Osteoblast (primary cell): ENCODE data around the gene GLYR1. TPM values are rescaled to one million over a fixed set of nuclear protein-coding genes. Genes with fewer than 3 reads are reported as not detected.
A peak's percentile ranks its signal among the peaks of the same experiment; 100 is the strongest.
"Not testable (repeated sequence)": the region's sequence is repeated elsewhere in the genome, so short reads cannot be mapped to it uniquely, and the experiment has no call there.

Experiments
- DNase-seq: peaks from one replicate; pipeline ENCODE4 v3.0.0; 2011; ENCODE audit warnings: low spot score, mixed read lengths; ENCODE audit not compliant: insufficient read length; ENCODE audit errors: missing footprints
- H2AFZ ChIP-seq: 2 replicates; pipeline ENCODE4 v1.6.0; 2011; ENCODE audit warnings: mild to moderate bottlenecking, low read length
- H3K27ac ChIP-seq: 2 replicates; pipeline ENCODE4 v1.5.1; 2011; ENCODE audit warnings: mild to moderate bottlenecking, low read depth, low read length, moderate library complexity
- H3K27me3 ChIP-seq: 2 replicates; pipeline ENCODE4 v1.6.0; 2012; ENCODE audit warnings: mild to moderate bottlenecking, control low read depth, inconsistent platforms, low read length, moderate library complexity; ENCODE audit not compliant: insufficient read depth
- H3K36me3 ChIP-seq: 2 replicates; pipeline ENCODE4 v1.5.1; 2011; ENCODE audit warnings: mild to moderate bottlenecking, low read length, control low read depth, moderate library complexity; ENCODE audit not compliant: insufficient read depth
- H3K4me1 ChIP-seq: 2 replicates; pipeline ENCODE4 v1.5.1; 2011; ENCODE audit warnings: mild to moderate bottlenecking, low read length, control low read depth, moderate library complexity; ENCODE audit not compliant: insufficient read depth
- H3K4me2 ChIP-seq: 2 replicates; pipeline ENCODE4 v1.6.0; 2011; ENCODE audit warnings: mild to moderate bottlenecking, low read length; ENCODE audit not compliant: insufficient read depth
- H3K4me3 ChIP-seq: fragments of 200-600 bp; sonication (generic); 3 replicates; pipeline ENCODE4 v1.5.1; 2012; ENCODE audit warnings: mild to moderate bottlenecking, low read length, inconsistent platforms; ENCODE audit not compliant: insufficient read depth
- H3K79me2 ChIP-seq: 2 replicates; pipeline ENCODE4 v1.6.0; 2012; ENCODE audit warnings: mild to moderate bottlenecking, low read length, control low read depth, inconsistent platforms; ENCODE audit not compliant: insufficient read depth
- H3K9me3 ChIP-seq: 2 replicates; pipeline ENCODE4 v1.5.1; 2011; ENCODE audit warnings: low read depth, low read length, control low read depth
- H4K20me1 ChIP-seq: 2 replicates; pipeline ENCODE4 v1.6.0; 2012; ENCODE audit warnings: mild to moderate bottlenecking, low read length, control low read depth; ENCODE audit not compliant: insufficient read depth
- CTCF ChIP-seq: IDR thresholded peaks from 2 replicates; pipeline ENCODE4 v1.5.1; 2011; ENCODE audit warnings: mild to moderate bottlenecking, low read depth, low read length, moderate library complexity; ENCODE audit errors: extremely low read depth
- total RNA-seq: library from RNA; depleted of rRNA; stranded (reverse); fragments of >200 nt; gene quantifications from 2 replicates; pipeline ENCODE4 v1.2.3, GENCODE V29; 2012

Gene GLYR1
- 48.0 and 48.1 TPM in 2 replicates for total RNA-seq

GRCh38 chr16:4846901-4847773, at the start of gene GLYR1, which contains the start of gene UBN1:
Gene GLYR1 (minus strand): TSS chr16:4847288. CDS start chr16:4847265, 23 bp downstream.
Gene UBN1 (plus strand): TSS chr16:4847481. CDS start chr16:4852918, 5,437 bp downstream.
- Histone ChIP-seq H3K4me3 (peak within 1 kb of the TSS; percentile 92), H3K9me3 (no peaks in the 10 kb centered on the region), H3K27ac (peak within 1 kb of the TSS; percentile 88), H3K4me1 (peaks cover 31% of the 10 kb centered on the region), H3K79me2 (peaks cover 83% of the 10 kb centered on the region), H3K4me2 (peak within 1 kb of the TSS; percentile 96), H3K36me3 (peaks cover 25% of the 10 kb centered on the region), H3K27me3 (no peaks in the 10 kb centered on the region), H2AFZ (peak within 1 kb of the TSS; percentile 89), H4K20me1 (peaks cover 62% of the 10 kb centered on the region)
- peak; percentile 99 for DNase-seq
- no peak for TF ChIP-seq CTCF

- peaks cover 14% of the 10 kb centered on the region for H3K27me3 ChIP-seq
- not testable (repeated sequence) for H3K27ac ChIP-seq, H4K20me1 ChIP-seq, H3K79me2 ChIP-seq, H3K4me3 ChIP-seq, H3K4me2 ChIP-seq, H2AFZ ChIP-seq, H3K9me3 ChIP-seq, DNase-seq, H3K4me1 ChIP-seq, H3K36me3 ChIP-seq
Observed at GRCh38 chr16:4896761-4897160, 49.7 kb upstream of the GLYR1 start.

GRCh38 chr16:4895366-4895765, 48.3 kb upstream of the GLYR1 start:
- H3K79me2 ChIP-seq, result no peaks in the 10 kb centered on the region
- H2AFZ ChIP-seq, result no peak overlapping the region
- peaks cover 9% of the 10 kb centered on the region for H3K27me3 ChIP-seq
- H3K4me2 ChIP-seq, result no peak overlapping the region
- no peaks in the 10 kb centered on the region for H3K36me3 ChIP-seq
- no peak for TF ChIP-seq CTCF
- peaks cover 3% of the 10 kb centered on the region for H4K20me1 ChIP-seq
- no peak overlapping the region for H3K27ac ChIP-seq
- no peak overlapping the region for H3K4me3 ChIP-seq
- DNase-seq, result peak; percentile 30
- H3K9me3 ChIP-seq, result no peaks in the 10 kb centered on the region
- H3K4me1 ChIP-seq, result no peaks in the 10 kb centered on the region

- no peaks in the 10 kb centered on the region for H3K36me3 ChIP-seq
- no peaks in the 10 kb centered on the region for H3K79me2 ChIP-seq
- no peak overlapping the region for H2AFZ ChIP-seq
- TF ChIP-seq CTCF, result no peak
- H3K27ac ChIP-seq, result no peak overlapping the region
- no peak overlapping the region for H3K4me2 ChIP-seq
- H3K27me3 ChIP-seq, result peaks cover 8% of the 10 kb centered on the region
- DNase-seq, result peak; percentile 88
- H3K9me3 ChIP-seq, result no peaks in the 10 kb centered on the region
- no peaks in the 10 kb centered on the region for H3K4me1 ChIP-seq
- no peak overlapping the region for H3K4me3 ChIP-seq
- peaks cover 3% of the 10 kb centered on the region for H4K20me1 ChIP-seq
Observed at GRCh38 chr16:4894276-4895150, 47.4 kb upstream of the GLYR1 start.
